Effector CD4-positive, alpha-beta T cell (primary cell): ENCODE results near the gene ZFAND6.
"Not testable (repeated sequence)": the region's sequence is repeated elsewhere in the genome, so short reads cannot be mapped to it uniquely, and the experiment has no call there.

Experiments used
- DNase-seq: peaks from one replicate; pipeline ENCODE4 v3.0.0-alpha.2; 2020

ZFAND6 gene

DNA sequence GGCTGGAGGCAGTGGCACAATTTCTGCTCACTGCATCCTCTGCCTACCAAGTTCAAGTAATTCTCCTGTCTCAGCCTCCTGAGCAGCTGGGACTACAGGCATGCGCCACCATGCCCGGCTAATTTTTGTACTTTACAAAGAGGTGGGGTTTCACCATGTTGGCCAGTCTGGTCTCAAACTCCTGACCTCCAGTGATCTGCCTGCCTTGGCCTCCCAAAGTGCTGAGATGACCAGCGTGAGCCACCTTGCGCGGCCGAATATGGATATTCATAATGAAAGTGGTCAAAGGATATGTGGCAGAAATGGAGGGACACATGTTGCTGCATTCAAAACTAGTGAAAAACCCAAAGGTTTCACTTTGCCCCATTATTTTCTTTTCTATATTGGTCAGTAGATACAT lies 40.2 kb downstream of the ZFAND6 start:
- not testable (repeated sequence) for DNase-seq

DNA sequence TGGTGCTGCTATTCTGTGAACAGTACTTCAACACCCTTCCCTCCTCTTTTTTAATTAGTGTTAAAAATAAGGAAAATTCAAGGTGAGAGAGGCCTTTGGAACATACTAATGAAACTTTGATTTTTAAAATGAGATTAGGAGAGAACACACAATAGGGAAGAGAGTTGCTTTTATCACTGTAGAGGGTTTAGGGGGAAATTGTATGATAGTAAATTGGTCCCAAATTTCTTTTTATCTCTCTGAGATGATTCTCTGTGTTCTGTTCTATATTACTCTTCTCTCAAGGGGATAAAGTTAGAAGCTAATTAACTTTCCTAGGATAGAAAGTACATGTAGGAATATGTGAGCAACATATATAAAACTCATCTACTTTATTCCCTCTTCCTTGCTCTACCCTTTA lies 40.8 kb downstream of the ZFAND6 start:
- no peak for DNase-seq

- no peak for DNase-seq
These were observed 45.7 kb downstream of the ZFAND6 start for GRCh38 chr15:80105193-80105592.

DNA sequence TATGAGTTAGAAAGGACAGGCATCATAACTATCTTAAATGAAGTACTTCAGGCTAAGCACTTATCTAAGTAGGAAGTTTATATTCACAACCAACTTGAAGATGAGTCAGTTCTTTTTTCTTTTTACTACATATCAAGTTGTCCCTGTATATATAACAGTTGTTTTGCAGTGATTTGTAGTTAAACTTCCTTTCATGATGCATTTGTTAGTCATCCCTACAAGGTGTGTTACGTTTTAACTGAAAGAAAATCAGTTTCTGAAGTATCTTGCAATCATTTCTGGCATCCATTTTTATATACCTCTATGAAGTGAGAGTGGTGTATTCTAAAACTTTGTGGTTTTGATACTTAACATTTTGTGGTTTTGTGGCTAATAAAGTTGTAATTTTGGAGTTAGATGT lies 46.1 kb downstream of the ZFAND6 start:
- no peak for DNase-seq

DNA sequence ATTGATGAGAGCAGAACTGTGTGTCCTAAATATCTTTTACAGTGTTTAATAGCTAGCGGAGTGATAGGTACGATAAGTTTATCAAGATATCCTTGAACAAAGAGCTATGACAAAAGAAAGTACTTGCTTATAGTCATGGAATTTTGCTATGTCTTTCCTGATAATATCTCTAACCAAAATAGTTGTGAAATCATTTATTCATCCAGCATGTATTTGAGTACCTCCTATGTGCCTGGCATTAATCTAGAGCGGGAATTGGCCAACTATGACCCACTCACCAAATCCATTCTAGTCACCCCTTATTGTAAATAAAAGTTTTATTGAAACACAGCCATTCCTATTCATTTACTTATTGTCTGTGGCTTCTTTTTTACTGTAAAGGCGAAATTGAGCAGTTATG lies 46.6 kb downstream of the ZFAND6 start:
- DNase-seq: no peak

DNA sequence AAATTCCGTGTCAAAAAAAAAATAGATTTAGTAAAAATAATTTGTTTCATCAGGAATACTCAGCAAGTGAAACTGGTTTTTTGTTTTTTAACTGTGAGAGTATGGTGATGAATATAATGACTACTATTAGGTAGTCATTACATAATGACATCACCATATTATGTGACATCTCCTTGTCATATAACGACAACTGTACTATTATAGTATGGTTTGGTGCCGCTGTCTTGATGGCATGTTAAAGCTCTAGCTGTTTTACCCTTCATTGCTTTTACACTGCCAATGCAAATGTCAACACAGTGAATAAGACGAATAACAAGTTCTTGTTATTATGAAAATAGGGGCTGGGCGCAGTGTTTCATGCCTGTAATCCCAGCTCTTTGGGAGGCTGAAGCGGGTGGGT lies 47.7 kb downstream of the ZFAND6 start:
- DNase-seq: no peak

DNA sequence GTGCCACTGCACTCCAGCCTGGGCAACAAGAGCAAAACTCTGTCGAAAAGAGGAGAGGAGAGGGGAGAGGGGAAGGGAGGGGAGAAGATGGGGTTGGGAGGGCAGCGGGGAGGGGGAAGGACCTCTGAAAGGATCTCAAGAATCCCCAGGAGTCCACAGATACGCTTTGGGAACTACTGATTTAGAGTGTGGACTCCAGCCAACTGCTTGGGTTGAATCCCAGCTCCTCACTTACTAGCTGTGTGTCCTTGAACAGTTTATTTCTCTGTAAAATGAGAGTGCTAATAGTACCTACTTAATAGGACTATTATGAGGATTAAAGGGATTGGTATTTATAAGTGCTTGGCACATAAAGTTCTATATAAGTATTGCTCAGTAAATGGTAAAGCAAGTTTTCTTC lies 48.3 kb downstream of the ZFAND6 start:
- DNase-seq: no peak

- DNase-seq: no peak
These were observed 49.9 kb downstream of the ZFAND6 start for GRCh38 chr15:80109388-80109787.

GRCh38 chr15:80110920-80111319 lies 51.4 kb downstream of the ZFAND6 start:
- DNase-seq: no peak

DNA sequence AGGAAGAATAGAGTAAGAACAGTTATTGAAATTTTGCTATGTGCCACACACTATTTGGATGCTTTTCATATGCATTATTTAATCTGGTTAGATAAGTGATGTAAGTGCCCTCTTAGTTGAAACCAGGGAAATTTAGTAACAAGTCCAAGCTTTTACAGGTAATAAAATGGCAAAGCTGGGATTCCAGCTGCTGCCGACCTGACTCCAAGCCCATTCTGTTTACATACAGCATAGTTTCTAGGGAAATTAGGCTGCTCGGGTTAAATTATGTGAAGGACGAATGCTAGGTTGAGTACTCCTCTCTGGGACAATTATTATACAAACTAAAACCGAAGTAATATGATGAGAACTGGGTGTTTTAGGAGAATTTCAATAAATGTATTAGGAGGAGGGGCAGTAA lies 54.6 kb downstream of the ZFAND6 start:
- no peak for DNase-seq

GRCh38 chr15:80115021-80115420 lies 55.5 kb downstream of the ZFAND6 start:
- DNase-seq: no peak

DNA sequence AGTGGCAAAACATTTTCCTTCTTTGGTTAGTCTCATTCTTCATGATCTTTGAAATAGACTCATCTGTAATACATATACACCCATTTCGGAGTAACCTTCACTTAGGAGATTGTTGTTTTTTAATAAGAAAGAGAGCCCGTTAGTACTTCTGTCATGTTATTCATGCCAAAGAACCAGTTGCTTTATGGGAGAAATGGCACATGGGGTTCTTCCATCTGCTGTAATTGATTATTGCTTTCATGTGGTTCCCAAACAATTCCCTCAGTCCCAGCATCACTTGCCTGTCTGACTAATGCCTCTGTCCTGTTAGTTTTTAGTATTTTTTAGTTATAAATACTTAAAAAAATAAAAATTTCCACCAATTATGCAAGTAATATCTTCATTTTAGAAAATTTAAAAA lies 59.5 kb downstream of the ZFAND6 start:
- no peak for DNase-seq

DNA sequence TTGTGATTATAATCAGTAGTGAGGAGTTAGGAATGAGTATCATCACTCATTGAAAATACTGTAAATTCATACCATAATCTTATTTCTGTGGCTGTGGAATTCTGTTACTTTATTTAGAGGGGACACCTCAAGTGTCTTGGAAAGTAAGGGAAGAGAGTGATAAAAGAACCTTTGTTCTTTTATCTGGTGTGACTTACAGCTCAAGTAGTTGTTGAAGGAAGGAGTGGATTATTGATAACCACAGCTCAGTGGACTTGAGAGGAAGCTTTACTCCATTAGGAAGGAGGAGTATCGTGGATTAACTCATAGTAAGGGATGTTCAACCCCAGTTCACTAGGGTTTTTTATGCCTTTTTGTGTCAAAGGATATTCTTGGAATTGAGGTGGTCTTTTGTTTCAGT lies 61.2 kb downstream of the ZFAND6 start:
- no peak for DNase-seq

DNA sequence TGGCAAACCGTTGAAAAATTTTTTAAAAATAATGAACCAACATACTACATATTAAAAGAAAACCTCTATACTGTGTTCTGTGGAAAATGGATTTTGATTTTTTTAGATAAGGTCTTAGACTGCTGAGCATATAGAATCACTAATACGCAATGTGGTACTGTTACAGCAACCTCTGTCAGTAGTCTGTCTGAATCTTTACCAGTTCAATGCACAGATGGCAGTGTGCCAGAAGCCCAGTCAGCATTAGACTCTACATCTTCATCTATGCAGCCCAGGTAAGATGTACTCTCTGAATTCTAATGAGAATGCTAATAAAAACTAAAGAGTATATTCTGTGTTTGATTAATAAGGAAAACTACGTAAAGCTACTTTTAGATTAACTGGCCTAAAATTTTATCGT lies 62.1 kb downstream of the ZFAND6 start:
- DNase-seq: no peak

GRCh38 chr15:80123034-80123433 lies 63.6 kb downstream of the ZFAND6 start:
- DNase-seq: no peak

- not testable (repeated sequence) for DNase-seq
These were observed 67.8 kb downstream of the ZFAND6 start for GRCh38 chr15:80127253-80127652.

- DNase-seq: no peak
These were observed 68.4 kb downstream of the ZFAND6 start for GRCh38 chr15:80127911-80128310.

- no peak for DNase-seq
These were observed 72.9 kb downstream of the ZFAND6 start for GRCh38 chr15:80132382-80132781.

DNA sequence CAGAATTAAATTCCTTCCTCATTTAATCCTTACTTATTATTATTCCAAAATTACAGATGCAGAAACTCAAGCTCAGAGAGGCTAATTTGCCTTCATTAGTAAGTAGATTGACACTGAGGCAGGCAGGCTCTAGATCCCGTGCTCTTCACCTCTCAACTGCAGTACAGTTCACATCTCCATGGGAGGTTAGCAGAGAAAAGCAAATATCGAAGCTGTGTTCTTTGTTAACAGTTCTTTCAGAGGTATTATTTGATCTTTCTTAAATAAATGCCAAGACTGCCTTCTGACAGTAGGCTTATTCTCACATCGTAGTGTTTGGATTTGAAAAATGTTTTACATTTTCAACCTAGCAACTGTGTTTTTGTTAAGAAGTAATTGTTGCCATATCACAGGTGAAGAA lies 77.4 kb downstream of the ZFAND6 start:
- no peak for DNase-seq

- DNase-seq: no peak
These were observed 79.5 kb downstream of the ZFAND6 start for GRCh38 chr15:80138961-80139360.

DNA sequence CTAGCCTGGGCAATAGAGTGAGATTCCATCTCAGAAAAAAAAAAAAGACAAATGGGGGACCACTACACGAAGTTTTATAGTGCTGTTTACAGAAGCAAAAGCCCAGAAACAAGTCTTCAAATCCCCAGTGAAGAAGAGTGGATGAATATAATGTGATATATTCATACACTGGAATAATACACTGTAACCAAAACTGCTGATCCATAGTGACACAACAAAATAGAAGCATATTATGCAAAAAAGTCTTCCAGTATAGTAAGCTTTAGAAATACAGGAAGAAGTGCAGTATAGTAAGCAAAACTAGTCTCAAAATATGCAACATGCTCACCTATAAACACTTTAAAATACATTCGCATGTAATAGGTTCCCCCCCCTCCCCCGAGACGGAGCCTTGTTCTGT lies 81.4 kb downstream of the ZFAND6 start:
- no peak for DNase-seq

DNA sequence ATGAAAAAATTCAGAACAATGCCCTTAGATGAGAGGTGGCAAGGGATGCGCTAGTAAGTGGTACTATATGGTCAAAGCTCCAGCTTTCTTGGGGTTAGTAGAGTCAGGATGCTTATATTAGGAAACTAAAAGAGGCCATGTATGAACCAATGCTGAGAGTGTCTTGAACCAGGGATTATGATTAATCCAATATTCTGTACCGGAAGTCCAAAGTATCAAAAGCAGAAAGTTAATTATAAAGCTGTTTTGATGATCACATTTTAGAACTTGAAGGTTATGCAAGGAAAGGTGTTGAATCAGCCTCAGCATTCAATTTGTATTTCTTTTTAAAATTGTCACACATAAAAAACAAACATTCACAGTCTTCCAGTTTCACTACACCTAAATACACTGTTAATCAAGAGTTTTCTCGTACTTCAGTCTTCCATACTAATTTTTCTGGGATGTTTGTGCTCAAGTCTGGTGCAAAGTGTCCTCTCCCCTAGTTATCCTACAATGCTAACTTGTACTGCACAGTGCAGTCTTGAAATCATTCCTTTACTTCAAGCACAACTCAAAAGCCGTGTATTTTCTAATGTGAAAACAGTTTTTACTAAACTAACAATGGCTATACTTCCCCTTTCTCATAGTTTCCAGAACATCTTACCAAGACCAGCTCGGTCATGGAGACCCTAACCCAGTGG lies 82.6 kb downstream of the ZFAND6 start:
- DNase-seq: no peak

- no peak for DNase-seq
These were observed 83.2 kb downstream of the ZFAND6 start for GRCh38 chr15:80142646-80143045.

- DNase-seq: no peak
These were observed 91.7 kb downstream of the ZFAND6 start for GRCh38 chr15:80151148-80151547.

GRCh38 chr15:80151576-80151975 lies 92.1 kb downstream of the ZFAND6 start:
- DNase-seq: no peak
